ENCODE results near the gene PRRT3. TPM values are rescaled to one million over a fixed set of nuclear protein-coding genes. Genes with fewer than 3 reads are reported as not detected.

PRRT3 gene
- total and polyA plus RNA-seq, 2 of the 13 experiments (the other 11 are each of a cell fraction or from before 2014, with no cell fraction given): 0.22 to 0.44 TPM

DNA sequence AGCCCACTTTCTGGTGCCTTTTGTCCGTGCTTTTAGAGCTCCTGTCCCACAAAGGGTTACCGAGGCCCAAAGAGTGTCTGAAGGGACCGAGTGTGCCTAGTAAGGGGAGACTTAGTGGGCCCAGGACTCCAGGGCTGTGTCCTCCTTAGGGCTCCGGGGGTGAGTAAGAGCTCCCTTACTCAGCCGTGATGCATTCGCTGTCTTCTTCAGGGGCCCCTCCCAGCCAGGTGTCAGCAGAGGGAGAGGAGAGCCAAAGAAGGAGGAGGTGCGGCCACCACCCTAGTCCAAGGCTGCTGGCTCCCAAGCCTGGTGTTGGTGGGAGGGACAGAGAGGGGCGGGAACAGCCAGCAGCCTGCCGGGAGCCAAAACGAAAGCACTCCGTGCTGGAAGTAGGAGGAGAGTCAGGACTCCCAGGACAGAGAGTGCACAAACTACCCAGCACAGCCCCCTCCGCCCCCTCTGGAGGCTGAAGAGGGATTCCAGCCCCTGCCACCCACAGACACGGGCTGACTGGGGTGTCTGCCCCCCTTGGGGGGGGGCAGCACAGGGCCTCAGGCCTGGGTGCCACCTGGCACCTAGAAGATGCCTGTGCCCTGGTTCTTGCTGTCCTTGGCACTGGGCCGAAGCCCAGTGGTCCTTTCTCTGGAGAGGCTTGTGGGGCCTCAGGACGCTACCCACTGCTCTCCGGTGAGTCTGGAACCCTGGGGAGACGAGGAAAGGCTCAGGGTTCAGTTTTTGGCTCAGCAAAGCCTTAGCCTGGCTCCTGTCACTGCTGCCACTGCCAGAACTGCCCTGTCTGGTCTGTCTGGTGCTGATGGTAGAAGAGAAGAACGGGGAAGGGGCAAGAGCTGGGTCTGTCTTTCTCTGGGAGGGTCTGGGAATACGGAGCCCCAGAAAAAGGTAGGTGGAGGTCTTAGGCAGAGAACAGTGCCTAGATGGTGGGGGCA, 35.2 kb downstream of the PRRT3 start, which contains the start of gene IL17RC (continued):
- TF ChIP-seq, protein P1, sequence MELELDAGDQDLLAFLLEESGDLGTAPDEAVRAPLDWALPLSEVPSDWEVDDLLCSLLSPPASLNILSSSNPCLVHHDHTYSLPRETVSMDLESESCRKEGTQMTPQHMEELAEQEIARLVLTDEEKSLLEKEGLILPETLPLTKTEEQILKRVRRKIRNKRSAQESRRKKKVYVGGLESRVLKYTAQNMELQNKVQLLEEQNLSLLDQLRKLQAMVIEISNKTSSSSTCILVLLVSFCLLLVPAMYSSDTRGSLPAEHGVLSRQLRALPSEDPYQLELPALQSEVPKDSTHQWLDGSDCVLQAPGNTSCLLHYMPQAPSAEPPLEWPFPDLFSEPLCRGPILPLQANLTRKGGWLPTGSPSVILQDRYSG (CRISPR knock-in tag; IDR thresholded peaks at IDR 0.05): 0 out of 2 replicates have a peak, but pooled peaks have one; percentile 20
- TF ChIP-seq, protein P2, sequence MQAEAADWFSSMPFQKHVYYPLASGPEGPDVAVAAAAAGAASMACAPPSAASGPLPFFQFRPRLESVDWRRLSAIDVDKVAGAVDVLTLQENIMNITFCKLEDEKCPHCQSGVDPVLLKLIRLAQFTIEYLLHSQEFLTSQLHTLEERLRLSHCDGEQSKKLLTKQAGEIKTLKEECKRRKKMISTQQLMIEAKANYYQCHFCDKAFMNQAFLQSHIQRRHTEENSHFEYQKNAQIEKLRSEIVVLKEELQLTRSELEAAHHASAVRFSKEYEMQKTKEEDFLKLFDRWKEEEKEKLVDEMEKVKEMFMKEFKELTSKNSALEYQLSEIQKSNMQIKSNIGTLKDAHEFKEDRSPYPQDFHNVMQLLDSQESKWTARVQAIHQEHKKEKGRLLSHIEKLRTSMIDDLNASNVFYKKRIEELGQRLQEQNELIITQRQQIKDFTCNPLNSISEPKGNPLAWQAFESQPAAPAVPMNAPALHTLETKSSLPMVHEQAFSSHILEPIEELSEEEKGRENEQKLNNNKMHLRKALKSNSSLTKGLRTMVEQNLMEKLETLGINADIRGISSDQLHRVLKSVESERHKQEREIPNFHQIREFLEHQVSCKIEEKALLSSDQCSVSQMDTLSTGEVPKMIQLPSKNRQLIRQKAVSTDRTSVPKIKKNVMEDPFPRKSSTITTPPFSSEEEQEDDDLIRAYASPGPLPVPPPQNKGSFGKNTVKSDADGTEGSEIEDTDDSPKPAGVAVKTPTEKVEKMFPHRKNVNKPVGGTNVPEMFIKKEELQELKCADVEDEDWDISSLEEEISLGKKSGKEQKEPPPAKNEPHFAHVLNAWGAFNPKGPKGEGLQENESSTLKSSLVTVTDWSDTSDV (CRISPR knock-in tag; IDR thresholded peaks at IDR 0.05): no peak; the same call in 1 of the 2 replicates
- TF ChIP-seq, protein P3, sequence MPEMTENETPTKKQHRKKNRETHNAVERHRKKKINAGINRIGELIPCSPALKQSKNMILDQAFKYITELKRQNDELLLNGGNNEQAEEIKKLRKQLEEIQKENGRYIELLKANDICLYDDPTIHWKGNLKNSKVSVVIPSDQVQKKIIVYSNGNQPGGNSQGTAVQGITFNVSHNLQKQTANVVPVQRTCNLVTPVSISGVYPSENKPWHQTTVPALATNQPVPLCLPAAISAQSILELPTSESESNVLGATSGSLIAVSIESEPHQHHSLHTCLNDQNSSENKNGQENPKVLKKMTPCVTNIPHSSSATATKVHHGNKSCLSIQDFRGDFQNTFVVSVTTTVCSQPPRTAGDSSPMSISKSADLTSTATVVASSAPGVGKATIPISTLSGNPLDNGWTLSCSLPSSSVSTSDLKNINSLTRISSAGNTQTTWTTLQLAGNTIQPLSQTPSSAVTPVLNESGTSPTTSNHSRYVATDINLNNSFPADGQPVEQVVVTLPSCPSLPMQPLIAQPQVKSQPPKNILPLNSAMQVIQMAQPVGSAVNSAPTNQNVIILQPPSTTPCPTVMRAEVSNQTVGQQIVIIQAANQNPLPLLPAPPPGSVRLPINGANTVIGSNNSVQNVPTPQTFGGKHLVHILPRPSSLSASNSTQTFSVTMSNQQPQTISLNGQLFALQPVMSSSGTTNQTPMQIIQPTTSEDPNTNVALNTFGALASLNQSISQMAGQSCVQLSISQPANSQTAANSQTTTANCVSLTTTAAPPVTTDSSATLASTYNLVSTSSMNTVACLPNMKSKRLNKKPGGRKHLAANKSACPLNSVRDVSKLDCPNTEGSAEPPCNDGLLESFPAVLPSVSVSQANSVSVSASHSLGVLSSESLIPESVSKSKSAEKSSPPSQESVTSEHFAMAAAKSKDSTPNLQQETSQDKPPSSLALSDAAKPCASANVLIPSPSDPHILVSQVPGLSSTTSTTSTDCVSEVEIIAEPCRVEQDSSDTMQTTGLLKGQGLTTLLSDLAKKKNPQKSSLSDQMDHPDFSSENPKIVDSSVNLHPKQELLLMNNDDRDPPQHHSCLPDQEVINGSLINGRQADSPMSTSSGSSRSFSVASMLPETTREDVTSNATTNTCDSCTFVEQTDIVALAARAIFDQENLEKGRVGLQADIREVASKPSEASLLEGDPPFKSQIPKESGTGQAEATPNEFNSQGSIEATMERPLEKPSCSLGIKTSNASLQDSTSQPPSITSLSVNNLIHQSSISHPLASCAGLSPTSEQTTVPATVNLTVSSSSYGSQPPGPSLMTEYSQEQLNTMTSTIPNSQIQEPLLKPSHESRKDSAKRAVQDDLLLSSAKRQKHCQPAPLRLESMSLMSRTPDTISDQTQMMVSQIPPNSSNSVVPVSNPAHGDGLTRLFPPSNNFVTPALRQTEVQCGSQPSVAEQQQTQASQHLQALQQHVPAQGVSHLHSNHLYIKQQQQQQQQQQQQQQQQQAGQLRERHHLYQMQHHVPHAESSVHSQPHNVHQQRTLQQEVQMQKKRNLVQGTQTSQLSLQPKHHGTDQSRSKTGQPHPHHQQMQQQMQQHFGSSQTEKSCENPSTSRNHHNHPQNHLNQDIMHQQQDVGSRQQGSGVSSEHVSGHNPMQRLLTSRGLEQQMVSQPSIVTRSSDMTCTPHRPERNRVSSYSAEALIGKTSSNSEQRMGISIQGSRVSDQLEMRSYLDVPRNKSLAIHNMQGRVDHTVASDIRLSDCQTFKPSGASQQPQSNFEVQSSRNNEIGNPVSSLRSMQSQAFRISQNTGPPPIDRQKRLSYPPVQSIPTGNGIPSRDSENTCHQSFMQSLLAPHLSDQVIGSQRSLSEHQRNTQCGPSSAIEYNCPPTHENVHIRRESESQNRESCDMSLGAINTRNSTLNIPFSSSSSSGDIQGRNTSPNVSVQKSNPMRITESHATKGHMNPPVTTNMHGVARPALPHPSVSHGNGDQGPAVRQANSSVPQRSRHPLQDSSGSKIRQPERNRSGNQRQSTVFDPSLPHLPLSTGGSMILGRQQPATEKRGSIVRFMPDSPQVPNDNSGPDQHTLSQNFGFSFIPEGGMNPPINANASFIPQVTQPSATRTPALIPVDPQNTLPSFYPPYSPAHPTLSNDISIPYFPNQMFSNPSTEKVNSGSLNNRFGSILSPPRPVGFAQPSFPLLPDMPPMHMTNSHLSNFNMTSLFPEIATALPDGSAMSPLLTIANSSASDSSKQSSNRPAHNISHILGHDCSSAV (CRISPR knock-in tag; IDR thresholded peaks at IDR 0.05; ENCODE audit: borderline replicate concordance): no peak
- TF ChIP-seq SRY (CRISPR knock-in tag; IDR thresholded peaks at IDR 0.05) (no peak), NFYC (CRISPR knock-in tag; IDR thresholded peaks at IDR 0.05) (no peak)
- TF ChIP-seq, protein P4, sequence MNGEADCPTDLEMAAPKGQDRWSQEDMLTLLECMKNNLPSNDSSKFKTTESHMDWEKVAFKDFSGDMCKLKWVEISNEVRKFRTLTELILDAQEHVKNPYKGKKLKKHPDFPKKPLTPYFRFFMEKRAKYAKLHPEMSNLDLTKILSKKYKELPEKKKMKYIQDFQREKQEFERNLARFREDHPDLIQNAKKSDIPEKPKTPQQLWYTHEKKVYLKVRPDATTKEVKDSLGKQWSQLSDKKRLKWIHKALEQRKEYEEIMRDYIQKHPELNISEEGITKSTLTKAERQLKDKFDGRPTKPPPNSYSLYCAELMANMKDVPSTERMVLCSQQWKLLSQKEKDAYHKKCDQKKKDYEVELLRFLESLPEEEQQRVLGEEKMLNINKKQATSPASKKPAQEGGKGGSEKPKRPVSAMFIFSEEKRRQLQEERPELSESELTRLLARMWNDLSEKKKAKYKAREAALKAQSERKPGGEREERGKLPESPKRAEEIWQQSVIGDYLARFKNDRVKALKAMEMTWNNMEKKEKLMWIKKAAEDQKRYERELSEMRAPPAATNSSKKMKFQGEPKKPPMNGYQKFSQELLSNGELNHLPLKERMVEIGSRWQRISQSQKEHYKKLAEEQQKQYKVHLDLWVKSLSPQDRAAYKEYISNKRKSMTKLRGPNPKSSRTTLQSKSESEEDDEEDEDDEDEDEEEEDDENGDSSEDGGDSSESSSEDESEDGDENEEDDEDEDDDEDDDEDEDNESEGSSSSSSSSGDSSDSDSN (CRISPR knock-in tag; IDR thresholded peaks at IDR 0.05): peak; percentile 49; the same call in 1 of the 2 replicates
- TF ChIP-seq, protein P5, sequence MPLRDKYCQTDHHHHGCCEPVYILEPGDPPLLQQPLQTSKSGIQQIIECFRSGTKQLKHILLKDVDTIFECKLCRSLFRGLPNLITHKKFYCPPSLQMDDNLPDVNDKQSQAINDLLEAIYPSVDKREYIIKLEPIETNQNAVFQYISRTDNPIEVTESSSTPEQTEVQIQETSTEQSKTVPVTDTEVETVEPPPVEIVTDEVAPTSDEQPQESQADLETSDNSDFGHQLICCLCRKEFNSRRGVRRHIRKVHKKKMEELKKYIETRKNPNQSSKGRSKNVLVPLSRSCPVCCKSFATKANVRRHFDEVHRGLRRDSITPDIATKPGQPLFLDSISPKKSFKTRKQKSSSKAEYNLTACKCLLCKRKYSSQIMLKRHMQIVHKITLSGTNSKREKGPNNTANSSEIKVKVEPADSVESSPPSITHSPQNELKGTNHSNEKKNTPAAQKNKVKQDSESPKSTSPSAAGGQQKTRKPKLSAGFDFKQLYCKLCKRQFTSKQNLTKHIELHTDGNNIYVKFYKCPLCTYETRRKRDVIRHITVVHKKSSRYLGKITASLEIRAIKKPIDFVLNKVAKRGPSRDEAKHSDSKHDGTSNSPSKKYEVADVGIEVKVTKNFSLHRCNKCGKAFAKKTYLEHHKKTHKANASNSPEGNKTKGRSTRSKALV (CRISPR knock-in tag; IDR thresholded peaks at IDR 0.05): peak; percentile 51; the same call in 1 of the 2 replicates
- TF ChIP-seq, protein P6, sequence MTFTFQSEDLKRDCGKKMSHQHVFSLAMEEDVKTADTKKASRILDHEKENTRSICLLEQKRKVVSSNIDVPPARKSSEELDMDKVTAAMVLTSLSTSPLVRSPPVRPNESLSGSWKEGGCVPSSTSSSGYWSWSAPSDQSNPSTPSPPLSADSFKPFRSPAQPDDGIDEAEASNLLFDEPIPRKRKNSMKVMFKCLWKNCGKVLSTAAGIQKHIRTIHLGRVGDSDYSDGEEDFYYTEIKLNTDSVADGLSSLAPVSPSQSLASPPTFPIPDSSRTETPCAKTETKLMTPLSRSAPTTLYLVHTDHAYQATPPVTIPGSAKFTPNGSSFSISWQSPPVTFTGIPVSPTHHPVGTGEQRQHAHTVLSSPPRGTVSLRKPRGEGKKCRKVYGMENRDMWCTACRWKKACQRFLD (CRISPR knock-in tag; IDR thresholded peaks at IDR 0.05; ENCODE audit: borderline replicate concordance): no peak

All from HepG2 (cell line).